GM20431 (cell line): ENCODE data around the gene ST6GALNAC1.

Source experiments
- in situ Hi-C: fragments of 300-500 bp; cut with MseI, MboI; formaldehyde crosslinking; loops from one replicate; pipeline ENCODE4 v1.15.0; 2020; ENCODE audit warnings: low sequenced_read_pairs; ENCODE audit not compliant: unreplicated experiment

The ST6GALNAC1 gene

DNA sequence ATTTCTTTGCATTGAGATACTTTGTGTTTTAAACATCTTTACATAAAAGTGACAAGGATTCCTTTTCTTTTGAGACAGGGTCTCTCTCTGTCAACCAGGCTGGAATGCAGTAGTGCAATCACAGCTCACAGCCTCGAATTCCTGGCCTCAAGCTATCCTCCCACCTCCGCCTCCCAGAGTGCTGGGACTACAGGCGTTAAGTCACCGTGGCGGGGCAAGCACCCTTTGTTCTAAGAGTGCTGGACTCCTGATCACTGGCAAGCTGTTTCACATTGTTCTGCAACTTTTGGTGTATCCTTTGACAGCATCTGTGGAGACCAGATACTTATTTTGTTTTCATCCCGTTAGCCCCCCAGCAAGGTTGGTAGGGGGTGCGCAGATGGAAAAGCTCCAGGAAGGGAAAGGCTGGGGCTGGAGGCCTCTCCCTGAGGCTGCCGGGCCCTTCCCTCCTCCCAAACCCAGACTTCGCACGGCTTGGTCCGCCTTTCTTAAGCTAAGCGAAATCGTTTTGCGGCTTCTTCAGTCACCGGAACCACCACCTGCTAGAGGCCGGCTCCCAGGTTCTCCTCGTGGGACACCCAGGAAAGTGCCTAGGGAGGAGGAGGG, 59.0 kb downstream of the ST6GALNAC1 start:
- in situ Hi-C loops, result no loop called here

DNA sequence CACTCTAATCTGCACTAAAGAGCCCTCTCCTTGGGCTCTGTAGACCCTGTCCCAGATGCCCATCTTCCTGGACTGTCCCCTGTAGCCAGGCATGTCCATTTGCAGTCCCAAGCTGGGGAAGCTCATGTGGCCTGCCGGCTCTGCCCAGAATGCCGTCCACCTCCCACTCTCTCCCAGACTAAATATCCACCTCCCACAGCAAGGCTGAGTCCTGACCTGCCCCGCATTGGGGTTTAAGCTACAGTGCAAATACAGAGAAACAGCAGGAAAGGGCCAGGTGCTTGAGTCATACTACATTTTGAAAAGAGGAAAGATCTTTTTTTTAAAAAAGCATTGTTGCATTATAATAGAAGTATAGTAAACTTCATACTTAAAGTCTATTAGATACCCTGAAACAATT, 60.9 kb downstream of the ST6GALNAC1 start:
- in situ Hi-C loops, result no loop called here

DNA sequence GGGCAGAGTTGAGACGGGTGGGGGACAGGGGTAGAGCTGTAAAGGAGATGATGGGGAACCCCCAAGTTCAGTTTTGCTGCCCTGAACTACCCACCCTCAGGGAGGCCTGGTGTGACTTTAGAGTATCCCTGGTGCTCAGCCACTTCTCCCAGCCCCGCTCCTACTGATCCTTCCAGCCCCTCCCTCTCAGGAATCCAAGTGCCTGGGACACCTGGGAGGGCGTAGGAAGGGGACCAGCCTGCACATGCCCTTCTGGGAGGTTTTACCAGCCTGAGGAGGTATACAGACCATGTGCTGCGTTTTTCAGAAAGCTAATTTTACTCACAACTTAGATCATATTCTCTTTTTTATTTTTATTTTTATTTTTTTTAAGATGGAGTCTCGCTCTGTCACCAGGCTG, 62.0 kb downstream of the ST6GALNAC1 start:
- in situ Hi-C loops, result no loop called here

DNA sequence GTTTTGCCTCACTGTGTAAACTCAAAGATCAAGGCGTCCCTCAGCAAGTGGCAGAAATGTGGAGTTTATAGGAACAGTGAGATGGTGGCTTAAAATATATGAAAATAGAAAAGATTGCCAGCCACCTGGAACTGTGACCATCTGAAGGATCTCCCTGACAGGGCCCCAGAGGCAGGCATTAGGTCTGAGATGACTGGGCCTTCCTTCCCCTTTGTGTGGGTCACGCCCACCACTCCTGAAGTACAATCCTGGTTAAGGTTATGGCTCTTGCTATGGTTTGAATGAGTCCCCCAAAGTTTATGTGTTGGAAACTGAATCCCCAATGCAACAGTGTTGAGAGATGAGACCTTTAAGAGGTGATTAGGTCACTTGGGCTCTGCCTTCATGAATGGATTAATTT, 64.3 kb downstream of the ST6GALNAC1 start:
- in situ Hi-C loops, result no loop called here

DNA sequence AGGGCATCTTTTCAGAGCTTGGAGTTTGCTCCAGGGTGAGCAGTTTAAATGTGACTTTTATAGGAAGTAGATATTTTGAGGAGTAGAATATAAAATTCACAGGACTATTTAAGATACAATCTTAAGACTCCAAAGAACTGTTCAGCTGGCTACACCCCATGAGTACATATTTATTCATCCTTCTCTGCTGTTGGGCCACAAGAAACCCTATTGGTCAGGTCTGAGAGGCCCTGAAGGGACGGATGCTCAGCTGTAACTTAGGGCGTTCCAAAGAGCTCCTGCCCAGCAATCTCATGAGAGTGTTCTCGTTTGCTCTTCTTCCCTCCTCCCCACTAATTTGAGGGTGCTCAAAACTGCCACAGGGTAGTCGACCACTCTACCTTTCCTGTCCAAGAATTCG, 65.2 kb downstream of the ST6GALNAC1 start:
- in situ Hi-C loops, result no loop called here

DNA sequence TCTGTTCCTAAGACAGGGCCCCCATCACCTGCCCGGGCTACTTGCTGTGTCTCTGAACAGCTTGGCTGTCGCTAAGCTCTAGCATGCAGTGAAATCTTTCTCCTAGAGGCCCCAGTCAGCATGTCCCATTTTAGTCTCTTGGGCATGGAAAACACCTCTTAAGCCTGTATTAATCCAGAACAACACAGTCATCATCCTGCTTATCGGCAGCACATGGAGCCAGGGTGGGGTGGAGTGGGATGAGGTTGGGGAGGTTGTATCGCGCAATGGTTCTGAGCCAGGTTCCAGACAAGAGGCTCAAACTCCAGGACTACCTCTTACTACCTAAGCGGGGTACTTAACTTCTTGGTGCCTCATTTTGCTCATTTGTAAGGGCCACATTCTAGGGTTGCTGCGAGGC, 65.7 kb downstream of the ST6GALNAC1 start:
- in situ Hi-C loops, result no loop called here

DNA sequence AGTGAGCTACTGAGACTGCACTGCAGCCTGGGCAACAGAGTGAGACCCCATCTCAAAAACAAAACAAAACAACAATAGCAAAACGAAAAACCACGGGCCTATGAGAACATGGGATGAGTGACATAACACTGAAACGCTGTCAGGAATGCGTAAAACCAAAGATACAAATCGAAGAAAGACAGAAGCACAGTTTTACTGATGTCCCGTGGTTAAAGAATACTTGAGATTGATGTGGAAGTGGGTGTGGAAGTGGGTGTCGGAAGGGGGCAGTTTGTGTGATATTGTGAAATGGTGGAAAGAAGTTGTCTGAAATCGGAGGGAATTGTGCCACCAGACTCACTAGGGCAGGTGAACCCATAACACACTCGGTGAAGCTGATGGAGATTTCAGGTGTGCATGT, 67.4 kb downstream of the ST6GALNAC1 start:
- in situ Hi-C loops, result no loop called here

DNA sequence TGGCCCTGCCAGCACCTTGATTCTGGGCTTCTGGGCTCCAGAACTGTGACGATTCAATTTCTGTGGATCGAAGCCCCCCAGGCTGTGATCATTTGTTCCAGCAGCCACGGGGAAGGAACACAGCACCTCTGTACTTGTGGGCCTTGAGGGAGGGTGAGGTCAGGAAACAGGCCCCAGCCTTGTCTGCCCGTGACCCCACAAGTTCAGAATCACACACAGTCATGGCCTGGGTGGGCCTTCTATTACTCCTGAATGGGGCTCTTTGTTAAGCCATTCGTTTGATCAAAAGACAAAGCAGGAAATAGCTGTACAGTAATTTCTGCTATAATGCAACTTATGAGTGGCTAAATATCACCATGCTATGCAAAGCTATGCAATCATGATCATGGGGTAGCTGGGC, 68.0 kb downstream of the ST6GALNAC1 start:
- in situ Hi-C loops, result no loop called here
